DMS114 treated with DMSO at 0.1 percent for 48 hours (cell line): ENCODE results near the gene RABL2A.
"Not testable (repeated sequence)": the region's sequence is repeated elsewhere in the genome, so short reads cannot be mapped to it uniquely, and the experiment has no call there.

ENCODE experiments used
- DNase-seq: peaks from one replicate; lab custom pipeline; 2025; ENCODE audit not compliant: unreplicated experiment; lab: John Stamatoyannopoulos, UW

RABL2A gene

GRCh38 chr2:113606036-113606435 is 21.0 kb upstream of the RABL2A start:
- not testable (repeated sequence) for DNase-seq

GRCh38 chr2:113609822-113610221 is 17.2 kb upstream of the RABL2A start:
- DNase-seq = not testable (repeated sequence)

DNA sequence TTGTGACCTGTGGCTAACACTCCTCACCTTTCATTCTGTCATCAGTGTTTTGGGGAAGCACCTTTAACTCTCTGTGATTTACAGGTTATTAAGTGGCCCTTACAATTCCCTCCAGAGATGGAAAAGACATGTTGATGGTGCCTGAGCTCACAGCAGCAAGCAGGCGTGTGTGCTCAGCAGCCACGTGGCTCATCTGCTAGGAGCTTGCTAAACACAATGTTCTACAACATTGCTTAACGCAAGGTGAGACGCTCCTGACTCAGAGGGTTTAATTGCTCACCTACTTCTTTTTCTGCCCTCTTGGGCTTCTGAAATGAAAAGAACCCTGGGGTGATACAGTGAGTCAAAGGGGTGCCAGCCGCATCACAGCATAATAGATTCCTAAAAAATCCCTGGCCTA is 6.1 kb upstream of the RABL2A start:
- DNase-seq = not testable (repeated sequence)

DNA sequence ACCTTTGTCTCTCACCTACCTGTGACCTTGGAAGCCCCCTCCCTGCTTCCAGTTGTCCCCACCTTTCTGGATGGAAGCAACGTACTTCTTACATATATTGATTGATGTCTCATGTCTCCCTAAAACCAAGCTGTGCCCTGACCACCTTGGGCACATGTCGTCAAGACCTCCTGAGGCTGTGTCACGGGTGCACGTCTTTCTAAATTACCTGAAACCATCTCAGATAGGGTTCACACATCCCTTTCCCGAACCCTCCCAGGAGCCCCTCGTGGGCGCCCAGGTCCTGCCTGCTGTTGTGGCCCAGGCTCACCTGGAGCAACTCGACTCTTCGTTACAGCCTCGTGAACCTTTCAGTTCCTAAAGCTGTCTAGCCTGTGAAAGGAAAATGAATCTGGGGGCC is 1.2 kb upstream of the RABL2A start:
- not testable (repeated sequence) for DNase-seq

DNA sequence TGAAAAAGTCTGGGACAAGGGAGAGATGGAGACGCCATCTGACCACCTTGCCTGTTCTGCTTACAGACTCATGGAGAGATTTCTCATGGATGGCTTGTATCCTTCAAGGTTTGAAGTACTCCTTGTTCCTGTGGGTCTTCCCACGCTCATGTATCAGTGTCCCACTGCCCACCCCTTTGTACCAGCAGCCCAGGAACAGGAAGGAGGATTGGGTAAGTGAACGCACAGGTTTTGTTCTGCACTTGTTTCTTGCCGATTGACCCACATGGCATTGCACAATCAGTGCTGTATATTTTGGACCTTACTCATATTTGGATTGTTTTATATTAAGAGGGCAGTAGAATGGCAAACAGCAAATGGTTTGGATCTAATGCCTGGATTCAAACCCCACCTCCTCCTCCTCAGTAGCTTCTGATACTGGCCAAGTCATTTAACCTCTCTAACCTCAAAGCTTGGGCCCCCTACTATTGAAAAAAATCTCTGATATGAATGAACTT is 5.8 kb downstream of the RABL2A start:
- not testable (repeated sequence) for DNase-seq

GRCh38 chr2:113635358-113635757 is 8.3 kb downstream of the RABL2A start:
- not testable (repeated sequence) for DNase-seq

DNA sequence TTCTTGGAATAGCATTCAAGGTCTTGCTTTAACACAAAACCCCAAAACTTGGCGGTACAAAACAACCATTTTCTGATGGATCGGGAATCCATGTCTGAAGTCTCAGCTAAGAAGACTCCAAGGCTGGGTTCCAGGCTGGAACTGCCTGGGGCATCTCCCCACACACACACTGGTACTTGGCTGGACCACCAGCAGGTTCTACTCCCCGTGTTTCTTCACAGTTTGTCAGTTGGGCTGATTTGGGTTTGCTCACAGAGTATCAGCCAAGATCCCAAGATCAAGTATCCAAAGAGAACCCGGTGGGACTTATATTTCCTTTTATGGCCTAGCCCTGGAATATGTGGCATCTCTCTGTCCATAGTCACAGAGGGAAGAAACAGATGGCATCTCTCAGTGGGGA is 9.2 kb downstream of the RABL2A start:
- DNase-seq = not testable (repeated sequence)

DNA sequence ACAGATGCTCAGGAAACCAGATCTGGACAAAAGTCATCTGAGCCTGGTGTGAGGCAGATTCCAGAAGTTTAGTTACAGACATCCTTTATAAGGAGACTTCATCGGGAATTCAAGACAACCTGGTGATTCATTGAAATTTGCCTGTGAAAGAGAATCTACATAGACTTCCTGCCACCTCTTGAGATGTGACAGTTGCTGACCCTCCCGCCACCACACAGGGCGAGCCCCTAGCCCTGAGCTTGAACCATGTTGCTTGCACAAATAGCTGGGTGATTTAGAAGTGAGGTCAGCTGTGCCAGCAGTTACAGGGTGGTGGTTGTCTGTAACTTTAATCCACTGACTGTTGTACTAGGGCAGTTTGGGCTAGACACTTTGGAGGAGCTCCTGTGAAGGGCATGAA is 11.0 kb downstream of the RABL2A start:
- DNase-seq = not testable (repeated sequence)

GRCh38 chr2:113646217-113646616 is 19.2 kb downstream of the RABL2A start:
- not testable (repeated sequence) for DNase-seq

DNA sequence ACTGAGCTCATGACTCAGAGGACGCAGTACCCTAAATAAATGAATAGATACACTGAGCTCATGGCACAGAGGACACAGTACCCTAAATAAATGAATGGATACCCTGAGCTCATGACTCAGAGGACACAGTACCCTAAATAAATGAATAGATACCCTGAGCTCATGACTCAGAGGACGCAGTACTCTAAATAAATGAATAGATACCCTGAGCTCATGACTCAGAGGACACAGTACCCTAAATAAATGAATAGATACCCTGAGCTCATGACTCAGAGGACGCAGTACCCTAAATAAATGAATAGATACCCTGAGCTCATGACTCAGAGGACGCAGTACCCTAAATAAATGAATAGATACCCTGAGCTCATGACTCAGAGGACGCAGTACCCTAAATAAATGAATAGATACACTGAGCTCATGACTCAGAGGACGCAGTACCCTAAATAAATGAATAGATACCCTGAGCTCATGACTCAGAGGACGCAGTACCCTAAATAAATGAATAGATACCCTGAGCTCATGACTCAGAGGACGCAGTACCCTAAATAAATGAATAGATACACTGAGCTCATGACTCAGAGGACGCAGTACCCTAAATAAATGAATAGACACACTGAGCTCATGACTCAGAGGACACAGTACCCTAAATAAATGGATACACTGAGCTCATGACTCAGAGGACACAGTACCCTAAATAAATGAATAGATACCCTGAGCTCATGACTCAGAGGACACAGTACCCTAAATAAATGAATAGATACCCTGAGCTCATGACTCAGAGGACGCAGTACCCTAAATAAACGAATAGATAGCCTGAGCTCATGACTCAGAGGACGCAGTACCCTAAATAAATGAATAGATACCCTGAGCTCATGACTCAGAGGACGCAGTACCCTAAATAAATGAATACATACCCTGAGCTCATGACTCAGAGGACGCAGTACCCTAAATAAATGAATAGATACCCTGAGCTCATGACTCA is 24.1 kb downstream of the RABL2A start:
- DNase-seq = not testable (repeated sequence)

GRCh38 chr2:113652599-113652998 is 25.5 kb downstream of the RABL2A start:
- DNase-seq = not testable (repeated sequence)

DNA sequence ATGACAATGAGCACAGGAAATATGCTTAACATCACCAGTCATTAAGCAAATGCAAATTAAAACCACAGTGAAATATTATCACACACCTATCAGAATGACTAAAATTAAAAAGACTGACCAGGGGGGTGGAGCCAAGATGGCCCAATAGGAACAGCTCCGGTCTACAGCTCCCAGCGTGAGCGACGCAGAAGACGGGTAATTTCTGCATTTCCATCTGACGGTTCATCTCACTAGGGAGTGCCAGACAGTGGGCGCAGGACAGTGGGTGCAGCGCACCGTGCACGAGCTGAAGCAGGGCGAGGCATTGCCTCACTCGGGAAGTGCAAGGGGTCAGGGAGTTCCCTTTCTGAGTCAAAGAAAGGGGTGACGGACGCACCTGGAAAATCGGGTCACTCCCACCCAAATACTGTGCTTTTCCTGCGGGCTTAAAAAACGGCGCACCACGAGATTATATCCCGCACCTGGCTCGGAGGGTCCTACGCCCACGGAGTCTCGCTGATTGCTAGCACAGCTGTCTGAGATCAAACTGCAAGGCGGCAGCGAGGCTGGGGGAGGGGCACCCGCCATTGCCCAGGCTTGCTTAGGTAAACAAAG is 29.1 kb downstream of the RABL2A start:
- not testable (repeated sequence) for DNase-seq

GRCh38 chr2:113657735-113658134 is 30.7 kb downstream of the RABL2A start:
- DNase-seq = not testable (repeated sequence)

GRCh38 chr2:113663285-113664060 is 36.4 kb downstream of the RABL2A start:
- DNase-seq = not testable (repeated sequence)

GRCh38 chr2:113664761-113665533 is 37.9 kb downstream of the RABL2A start:
- DNase-seq = not testable (repeated sequence)

DNA sequence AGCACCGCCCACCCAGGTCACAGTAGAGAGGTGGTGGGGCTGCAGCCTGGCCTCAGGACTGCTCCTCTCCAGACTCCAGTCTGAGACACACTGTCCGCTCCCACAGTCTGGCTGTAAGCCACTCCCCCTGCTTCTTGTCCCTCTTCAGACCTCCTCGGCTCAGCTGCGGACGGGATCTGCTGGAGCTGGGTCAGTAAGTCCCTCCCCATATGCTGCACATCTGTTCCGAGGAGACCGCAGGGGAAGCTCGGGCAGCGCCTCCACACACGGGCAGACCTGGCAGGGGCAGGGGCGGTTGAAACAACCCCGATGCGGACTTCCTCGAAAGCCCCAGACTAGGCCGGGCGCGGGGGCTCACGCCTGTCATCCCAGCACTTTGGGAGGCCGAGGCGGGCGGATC is 41.9 kb downstream of the RABL2A start:
- not testable (repeated sequence) for DNase-seq

GRCh38 chr2:113672326-113672932 is 45.4 kb downstream of the RABL2A start:
- DNase-seq = no peak

- no peak for DNase-seq
These were observed 48.8 kb downstream of the RABL2A start for GRCh38 chr2:113675875-113676274.

GRCh38 chr2:113676623-113677266 is 49.7 kb downstream of the RABL2A start:
- no peak for DNase-seq
